Activated T-cell treated with anti-CD3 and anti-CD28 coated beads for 4 hours (primary cell): Measurements from ENCODE around the gene EXOC7.

Experiments
- DNase-seq: peaks from one replicate; pipeline ENCODE4 v3.0.0-alpha.2; 2020

The EXOC7 gene

GRCh38 chr17:76103274-76104139, at the start of gene EXOC7:
Gene EXOC7, minus strand, starts transcription at chr17:76103787. Its CDS starts 95 bp downstream, at chr17:76103692.
- DNase-seq: peak; percentile 91

GRCh38 chr17:76153202-76153601, 49.6 kb upstream of the EXOC7 start:
- no peak for DNase-seq

- no peak for DNase-seq
Measured at GRCh38 chr17:76152591-76152990, 49.0 kb upstream of the EXOC7 start.

- DNase-seq: no peak
Measured at GRCh38 chr17:76151896-76152454, 48.4 kb upstream of the EXOC7 start.

- no peak for DNase-seq
Measured at GRCh38 chr17:76150712-76151622, 47.4 kb upstream of the EXOC7 start.

GRCh38 chr17:76149214-76149613, 45.6 kb upstream of the EXOC7 start:
- DNase-seq: no peak

- no peak for DNase-seq
Measured at GRCh38 chr17:76148015-76148326, 44.4 kb upstream of the EXOC7 start.

- DNase-seq: no peak
Measured at GRCh38 chr17:76147211-76148014, 43.8 kb upstream of the EXOC7 start.

GRCh38 chr17:76146053-76146851, 42.7 kb upstream of the EXOC7 start:
- DNase-seq: no peak

GRCh38 chr17:76145231-76146052, 41.9 kb upstream of the EXOC7 start:
- DNase-seq: no peak

- no peak for DNase-seq
Measured at GRCh38 chr17:76142585-76143041, 39.0 kb upstream of the EXOC7 start.

GRCh38 chr17:76142039-76142584, 38.5 kb upstream of the EXOC7 start:
- DNase-seq: no peak

- DNase-seq: peak; percentile 81
Measured at GRCh38 chr17:76141212-76142038, 37.8 kb upstream of the EXOC7 start, which contains the start of gene FOXJ1. Gene FOXJ1, minus strand, starts transcription at chr17:76141245. Its CDS starts 850 bp downstream, at chr17:76140395.

GRCh38 chr17:76140661-76141211, 37.1 kb upstream of the EXOC7 start:
- DNase-seq: no peak

GRCh38 chr17:76139801-76140660, 36.4 kb upstream of the EXOC7 start:
- no peak for DNase-seq

- DNase-seq: no peak
Measured at GRCh38 chr17:76138896-76139752, 35.5 kb upstream of the EXOC7 start.
